DMS153 treated with DMSO at 0.1 percent for 48 hours (cell line): Measurements from ENCODE around the gene SLC8B1.

Experiments used
- DNase-seq: peaks from one replicate; lab custom pipeline; 2025; ENCODE audit not compliant: unreplicated experiment; lab: John Stamatoyannopoulos, UW

SLC8B1 gene

GRCh38 chr12:113325916-113326315 lies 9.0 kb downstream of the SLC8B1 start:
- DNase-seq: no peak

DNA sequence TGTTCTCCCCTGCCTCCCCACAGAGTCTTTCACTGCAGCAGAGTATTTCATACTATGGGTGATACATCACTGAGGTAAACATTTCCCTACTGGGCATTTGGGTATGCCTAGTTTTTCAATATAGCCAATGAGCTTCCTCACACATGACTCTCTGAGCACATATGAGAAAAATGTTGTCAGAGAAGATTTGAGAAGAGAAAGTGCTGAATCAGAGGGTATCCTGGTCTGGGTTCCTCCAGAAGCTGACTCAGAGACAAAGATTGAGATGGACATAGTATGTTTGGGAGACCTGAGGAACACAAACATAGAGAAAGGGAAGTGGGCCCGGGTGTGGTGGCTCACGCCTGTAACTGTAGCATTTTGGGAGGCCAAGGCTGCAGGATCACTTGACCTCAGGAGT lies 12.6 kb downstream of the SLC8B1 start:
- no peak for DNase-seq

GRCh38 chr12:113320401-113320800 lies 14.5 kb downstream of the SLC8B1 start:
- no peak for DNase-seq

DNA sequence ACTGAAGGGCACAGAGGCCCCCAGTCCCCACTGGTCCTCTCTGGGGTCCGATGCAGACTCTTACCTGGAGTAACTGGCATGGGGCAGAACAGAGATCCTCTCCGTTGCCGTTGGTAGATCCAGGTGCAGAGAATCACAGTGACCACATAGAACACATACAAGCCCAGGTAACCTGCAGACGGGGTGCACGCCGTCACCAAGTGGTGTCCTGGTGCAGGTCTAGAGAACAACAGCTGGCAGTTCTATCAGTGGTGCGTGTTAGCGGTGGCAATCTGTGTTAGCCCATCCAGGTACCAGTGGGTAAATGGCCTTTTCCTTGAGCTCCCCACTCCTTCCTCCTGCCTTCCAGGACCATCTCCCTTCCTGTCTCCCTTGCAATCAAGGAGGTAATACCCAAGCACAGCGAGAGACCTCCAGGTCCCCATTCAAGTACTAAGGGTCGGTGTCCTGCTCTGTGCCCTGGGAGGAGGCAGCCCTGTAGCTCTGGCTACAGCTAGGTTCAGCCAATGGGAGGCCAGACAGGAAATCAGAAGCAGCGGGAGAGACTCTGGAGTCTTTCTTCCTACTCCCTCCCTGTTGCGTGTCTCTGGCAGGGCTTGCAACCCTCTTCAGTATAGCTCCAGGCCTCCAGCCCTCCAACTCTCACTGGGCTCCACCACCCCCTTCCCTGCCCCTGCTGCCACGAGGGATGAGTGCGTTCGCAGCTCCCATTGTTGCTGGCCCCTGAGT lies 15.8 kb downstream of the SLC8B1 start:
- no peak for DNase-seq

DNA sequence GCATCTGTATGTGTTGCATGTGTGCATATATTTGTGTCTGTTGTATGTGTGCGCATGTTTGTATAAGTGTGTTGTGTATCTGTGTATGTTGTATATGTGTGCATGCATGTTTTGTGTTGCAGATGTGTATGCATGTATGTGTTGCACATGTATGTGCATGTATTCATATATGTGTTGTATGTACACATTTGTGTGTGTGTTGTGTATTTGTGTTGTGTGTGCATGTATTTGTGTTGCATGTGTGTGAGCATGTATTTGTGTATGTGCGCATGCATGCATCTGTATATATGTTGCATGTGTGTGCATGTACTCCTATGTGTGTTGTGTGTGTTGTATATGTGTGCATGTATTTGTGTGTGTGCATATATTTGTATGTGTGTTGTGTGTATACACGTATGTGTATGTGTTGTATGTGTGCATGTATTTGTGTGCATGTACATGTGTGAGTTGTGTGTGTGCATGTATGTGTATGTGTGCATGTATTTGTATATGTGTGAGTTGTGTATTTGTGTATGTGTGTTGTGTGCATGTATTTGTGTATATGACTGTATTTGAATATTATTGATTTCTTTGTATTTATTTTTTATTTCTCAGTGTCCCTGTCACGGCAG lies 16.8 kb downstream of the SLC8B1 start:
- DNase-seq: no peak

DNA sequence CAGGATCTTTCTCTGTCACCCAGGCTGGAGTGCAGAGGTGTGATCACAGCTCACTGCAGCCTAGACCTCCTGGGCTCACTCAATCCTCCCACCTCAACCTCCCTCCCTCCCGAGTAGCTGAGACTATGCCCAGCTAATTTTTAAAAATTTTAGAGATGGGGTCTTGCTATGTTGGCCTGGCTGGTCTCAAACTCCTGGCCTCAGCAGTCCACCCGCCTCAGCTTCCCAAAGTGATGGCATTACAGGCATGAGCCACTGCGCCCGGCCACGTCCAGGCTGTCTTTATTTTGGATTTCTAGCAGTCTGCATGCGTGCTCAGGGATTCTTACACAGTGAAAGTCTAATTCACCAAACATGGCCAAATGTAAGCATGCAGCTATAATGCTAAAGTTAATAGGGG lies 17.8 kb downstream of the SLC8B1 start:
- DNase-seq: no peak

GRCh38 chr12:113316155-113316554 lies 18.8 kb downstream of the SLC8B1 start:
- DNase-seq: no peak

DNA sequence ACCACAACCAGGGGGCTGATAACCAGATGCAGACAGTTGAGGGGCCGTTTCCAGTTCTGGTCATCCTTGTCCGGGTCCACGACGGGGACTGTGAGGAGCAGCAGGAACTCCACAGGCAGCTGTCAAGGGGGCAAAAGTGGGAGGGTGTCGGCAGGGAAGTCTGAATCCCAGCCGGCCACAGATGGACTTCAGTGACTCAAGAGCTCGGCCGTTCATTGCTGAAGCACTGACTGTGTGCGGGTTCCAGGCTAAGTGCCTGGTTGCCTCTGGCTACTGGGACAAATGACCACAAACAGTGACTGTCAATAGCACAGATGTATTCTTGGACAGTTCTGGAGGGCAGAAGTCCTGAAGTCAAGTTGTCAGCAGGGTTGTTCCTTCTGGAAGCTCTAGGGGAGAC lies 19.6 kb downstream of the SLC8B1 start:
- no peak for DNase-seq

GRCh38 chr12:113314121-113314529 lies 20.8 kb downstream of the SLC8B1 start:
- no peak for DNase-seq

DNA sequence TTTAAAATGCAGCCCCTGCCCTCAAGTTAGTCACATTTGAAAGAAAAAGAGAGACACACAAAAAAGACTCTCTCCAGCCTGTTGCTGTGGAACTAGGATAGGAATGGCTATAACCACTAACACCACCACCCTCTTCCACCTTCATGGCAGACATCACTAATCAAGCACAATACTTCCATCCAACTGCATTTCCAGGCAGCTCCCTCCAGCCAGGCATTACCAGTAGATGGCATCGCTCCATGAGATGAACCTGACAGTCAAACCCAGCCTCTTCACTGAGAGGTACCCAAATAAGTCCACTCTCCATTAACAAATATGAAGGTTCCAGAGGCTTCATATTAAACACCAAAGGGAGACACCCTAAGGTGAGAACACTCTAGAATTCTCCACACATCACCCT lies 24.4 kb downstream of the SLC8B1 start:
- no peak for DNase-seq

DNA sequence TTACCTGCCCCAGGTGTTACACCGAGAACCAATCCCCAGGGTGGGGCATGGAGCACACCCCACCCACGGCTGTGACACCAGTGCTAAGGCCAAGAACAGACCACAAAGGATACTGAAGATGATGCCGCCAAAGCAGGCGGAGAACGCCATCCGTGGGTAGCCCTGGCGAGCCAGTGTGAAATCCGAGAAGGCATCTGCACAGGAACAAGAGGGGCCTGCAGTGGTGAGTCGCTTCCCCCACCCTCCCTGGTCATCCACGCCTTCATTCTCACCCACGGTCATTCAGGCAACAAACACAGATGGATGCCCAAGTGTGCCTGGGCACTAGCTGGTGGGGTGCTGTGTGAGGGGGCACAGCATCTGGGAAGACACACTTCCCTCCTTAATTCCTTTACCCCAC lies 28.5 kb downstream of the SLC8B1 start:
- no peak for DNase-seq

DNA sequence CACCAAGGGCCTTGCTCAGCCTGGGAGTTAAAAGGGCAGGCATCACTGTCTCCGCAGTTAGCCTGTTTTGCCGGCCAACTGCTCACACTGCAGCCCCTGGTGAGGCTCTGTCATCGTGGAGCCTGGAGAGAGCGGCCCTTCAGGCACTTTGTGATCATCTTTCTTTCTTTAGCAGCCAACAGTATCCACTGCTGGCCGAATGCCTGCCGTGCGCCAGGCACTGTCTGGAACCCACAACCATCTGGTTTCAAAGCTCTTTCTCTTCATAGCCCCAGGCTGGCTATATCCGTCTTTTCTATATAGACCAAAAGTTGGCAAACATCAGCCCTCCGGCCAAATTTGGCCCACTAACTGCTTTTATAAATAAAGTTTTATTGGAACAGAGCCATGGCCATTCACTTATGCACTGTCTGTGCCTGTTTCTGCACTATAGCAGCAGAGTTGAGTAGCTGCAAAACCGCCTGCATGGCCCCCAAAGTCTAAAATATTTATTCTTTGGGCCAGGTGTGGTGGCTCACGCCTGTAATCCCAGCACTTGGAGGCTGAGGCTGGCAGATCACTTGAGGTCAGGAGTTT lies 29.5 kb downstream of the SLC8B1 start:
- DNase-seq: no peak

DNA sequence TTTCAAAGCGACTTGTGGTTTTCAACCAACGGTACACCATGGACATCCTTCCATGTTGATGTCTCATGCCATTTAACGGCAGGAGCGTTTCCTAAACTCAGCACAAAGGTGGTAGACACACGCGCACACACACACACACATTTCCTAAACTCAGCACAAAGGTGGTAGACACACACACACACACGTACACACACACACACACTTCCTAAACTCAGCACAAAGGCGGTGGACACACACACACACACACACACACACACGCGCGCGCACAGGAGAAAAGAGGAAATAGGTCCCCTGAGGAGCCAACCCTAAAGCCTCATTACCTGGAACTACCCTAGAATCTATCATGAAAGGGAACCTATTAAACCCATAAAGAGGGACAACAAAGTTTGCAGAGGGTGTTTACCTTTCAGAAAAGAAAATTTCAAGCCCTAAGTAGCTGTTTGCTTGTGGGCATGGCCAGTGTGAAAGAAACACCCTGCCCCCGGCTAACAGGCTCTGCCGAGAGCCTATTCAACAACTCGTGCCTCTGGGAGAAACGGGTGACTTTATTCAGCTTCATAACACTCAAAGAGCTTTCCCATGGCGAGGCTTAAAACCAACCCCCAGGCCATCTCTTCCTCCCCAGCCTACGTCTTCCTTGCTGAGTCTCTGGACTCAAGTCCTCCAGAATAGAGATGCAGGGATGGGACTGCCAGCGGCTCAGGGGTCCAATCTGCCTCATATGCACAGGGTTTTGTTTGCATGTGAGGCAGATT lies 31.8 kb downstream of the SLC8B1 start:
- DNase-seq: peak; percentile 36

DNA sequence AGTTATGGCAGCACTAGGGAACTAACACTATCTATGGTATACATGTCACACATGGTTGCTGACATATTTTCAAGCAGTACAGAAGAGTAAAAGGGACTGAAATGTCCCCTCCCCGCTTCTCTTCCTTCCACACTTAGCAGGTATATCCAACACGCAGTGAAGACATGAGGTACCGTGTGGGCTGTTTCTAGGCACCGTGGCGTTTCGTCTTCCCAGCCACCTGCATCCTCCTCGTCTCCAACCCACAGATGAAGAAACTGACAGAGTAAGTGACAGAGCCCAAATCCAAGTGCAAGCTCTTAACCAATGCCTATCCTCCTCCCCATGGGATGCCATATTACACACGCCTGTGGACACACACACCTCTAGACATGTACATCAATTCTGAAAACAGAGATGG lies 32.4 kb downstream of the SLC8B1 start:
- no peak for DNase-seq

GRCh38 chr12:113301811-113302210 lies 33.1 kb downstream of the SLC8B1 start:
- no peak for DNase-seq

- no peak for DNase-seq
Measured at GRCh38 chr12:113299619-113300237, 35.2 kb downstream of the SLC8B1 start.

GRCh38 chr12:113298861-113299545 lies 35.9 kb downstream of the SLC8B1 start:
- no peak for DNase-seq

- DNase-seq: no peak
Measured at GRCh38 chr12:113298472-113298817, 36.5 kb downstream of the SLC8B1 start.

DNA sequence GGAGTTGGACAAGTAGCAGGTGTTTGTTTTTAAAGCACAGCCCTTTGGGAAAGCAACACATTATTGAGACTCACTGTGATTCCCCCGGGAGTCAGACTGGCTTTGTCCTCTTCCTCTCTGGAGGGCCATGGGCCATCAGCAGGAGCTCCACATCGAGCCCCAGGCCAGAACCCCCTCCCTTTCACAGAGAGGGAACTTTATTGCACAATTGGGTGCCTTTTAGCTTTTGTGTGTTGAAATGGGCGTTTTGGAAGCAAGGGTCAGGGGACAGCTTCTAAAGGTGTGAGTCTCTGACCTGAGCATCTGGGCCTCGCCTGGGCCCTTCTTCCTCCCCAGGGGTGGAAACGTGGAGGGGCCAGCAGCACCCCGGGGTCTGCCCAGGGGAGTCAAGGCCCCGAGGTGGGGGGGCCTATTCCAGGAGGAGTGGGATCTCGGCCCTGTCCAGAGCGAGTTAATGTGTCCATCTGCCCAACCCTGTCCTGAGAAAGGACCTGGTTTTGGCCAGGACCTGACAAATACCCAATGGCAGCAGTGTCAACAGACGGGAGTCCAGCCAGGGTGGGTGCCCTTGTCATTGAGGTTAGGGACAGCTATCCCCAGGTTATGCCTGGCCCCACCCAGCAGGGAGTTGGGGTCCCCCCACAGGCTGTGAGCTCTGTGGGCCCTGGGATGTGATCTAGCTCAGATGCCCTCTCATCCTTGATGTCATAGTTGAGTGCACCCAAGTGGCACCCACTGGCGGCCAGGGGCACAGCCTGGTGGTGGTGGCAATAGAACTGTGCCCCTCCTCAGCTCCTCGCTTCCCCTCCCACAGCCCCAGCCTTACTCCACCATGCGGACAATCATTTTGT lies 37.1 kb downstream of the SLC8B1 start:
- peak; percentile 25 for DNase-seq

DNA sequence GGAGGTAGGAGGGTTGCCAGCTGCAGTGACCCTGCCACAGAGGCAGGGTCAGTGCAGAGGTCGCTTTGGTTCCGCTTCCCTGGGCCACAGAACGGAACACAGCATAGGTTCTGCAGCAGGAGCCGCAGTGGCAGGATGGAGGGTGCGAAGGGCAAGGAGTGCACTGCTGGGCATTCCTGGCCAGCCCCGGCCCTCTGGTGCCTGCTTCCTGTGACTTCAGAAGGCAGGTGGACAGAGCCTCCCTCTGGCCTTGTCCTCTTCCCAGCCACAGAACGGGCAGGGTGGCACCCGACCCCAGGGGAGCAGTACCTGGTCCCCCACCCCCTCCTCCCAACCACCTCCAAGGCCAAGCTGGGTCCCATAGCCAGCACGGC lies 37.7 kb downstream of the SLC8B1 start:
- DNase-seq: no peak
